Liver (tissue), 9 donors: ENCODE results near the gene MYO15A. TPM values are rescaled to one million over a fixed set of nuclear protein-coding genes. Genes with fewer than 3 reads are reported as not detected.

Source experiments
- DNase-seq: peaks from one replicate; pipeline ENCODE4 v3.0.0-alpha.2; 2017; ENCODE audit warnings: low spot score
- H3K27ac ChIP-seq, 2 donors: one replicate each; pipeline ENCODE4 v1.7.0; 2013; ENCODE audit warnings: inconsistent platforms in 2 of 2, low read length in 2 of 2, control low read depth in 1 of 2, low read depth in 1 of 2, mild to moderate bottlenecking in 1 of 2
- H3K27me3 ChIP-seq, 4 donors: one replicate each; pipeline versions ENCODE4 v1.6.1 to v1.7.0; 2013; ENCODE audit warnings: low read length in 3 of 4, inconsistent platforms in 1 of 4, mild to moderate bottlenecking in 1 of 4, moderate library complexity in 1 of 4; ENCODE audit not compliant: control insufficient read depth in 4 of 4, insufficient read depth in 4 of 4
- H3K36me3 ChIP-seq, 4 donors: one replicate each; pipeline versions ENCODE4 v1.6.1 to v1.7.0; 2013; ENCODE audit warnings: low read length in 3 of 4, mild to moderate bottlenecking in 3 of 4, low read depth in 1 of 4, moderate library complexity in 1 of 4; ENCODE audit not compliant: control insufficient read depth in 4 of 4, insufficient read depth in 3 of 4
- H3K4me1 ChIP-seq, 4 donors: one replicate each; pipeline versions ENCODE4 v1.6.1 to v1.7.0; 2013; ENCODE audit warnings: low read length in 3 of 4, mild to moderate bottlenecking in 3 of 4, moderate library complexity in 1 of 4; ENCODE audit not compliant: control insufficient read depth in 4 of 4, insufficient read depth in 4 of 4
- H3K4me3 ChIP-seq, 3 donors: one replicate each; pipeline versions ENCODE4 v1.6.1 to v1.7.0; 2013; ENCODE audit warnings: low read length in 3 of 3, control low read depth in 1 of 3, low read depth in 1 of 3, mild to moderate bottlenecking in 1 of 3
- H3K9ac ChIP-seq, 2 donors: one replicate each; pipeline ENCODE4 v1.7.0; 2013; ENCODE audit warnings: low read length in 2 of 2, mild to moderate bottlenecking in 2 of 2, moderate library complexity in 2 of 2, control low read depth in 1 of 2, low read depth in 1 of 2
- H3K9me3 ChIP-seq, 4 donors: one replicate each; pipeline versions ENCODE4 v1.6.1 to v1.7.0; 2013; ENCODE audit warnings: low read length in 3 of 4; ENCODE audit not compliant: control insufficient read depth in 4 of 4
- EGR1 ChIP-seq, 2 donors: IDR thresholded peaks; 2 replicates each; pipeline ENCODE4 v1.6.1; 2016 to 2018; ENCODE audit warnings: antibody characterized with exemption in 2 of 2, low read depth in 2 of 2
- FOXA2 ChIP-seq: IDR thresholded peaks from 2 replicates; pipeline ENCODE4 v1.6.1; 2016; ENCODE audit warnings: antibody characterized with exemption
- HNF4A ChIP-seq, 2 donors: conservative IDR thresholded peaks; 2 replicates each; pipeline ENCODE4 v1.6.1; 2016; ENCODE audit warnings: antibody characterized with exemption in 2 of 2, mild to moderate bottlenecking in 2 of 2
- HNF4G ChIP-seq: IDR thresholded peaks from 2 replicates; pipeline ENCODE4 v1.6.1; 2016; ENCODE audit warnings: antibody characterized with exemption
- JUND ChIP-seq, 2 donors: IDR thresholded peaks; 2 replicates each; pipeline ENCODE4 v1.6.1; 2016; ENCODE audit warnings: antibody characterized with exemption in 2 of 2
- MAX ChIP-seq: IDR thresholded peaks from 2 replicates; pipeline ENCODE4 v1.6.1; 2016; ENCODE audit warnings: antibody characterized with exemption
- NR2F2 ChIP-seq: IDR thresholded peaks from 2 replicates; pipeline ENCODE4 v1.6.1; 2016; ENCODE audit warnings: antibody characterized with exemption
- RAD21 ChIP-seq, 2 donors: IDR thresholded peaks; 2 replicates each; pipeline ENCODE4 v1.6.1; 2016; ENCODE audit warnings: antibody characterized with exemption in 2 of 2, mild to moderate bottlenecking in 2 of 2
- RXRA ChIP-seq, 2 donors: IDR thresholded peaks; 2 replicates each; pipeline ENCODE4 v1.6.1; 2017 to 2018; ENCODE audit warnings: antibody characterized with exemption in 2 of 2, mild to moderate bottlenecking in 1 of 2
- SP1 ChIP-seq: IDR thresholded peaks from 2 replicates; pipeline ENCODE4 v1.6.1; 2018; ENCODE audit warnings: antibody characterized with exemption, mild to moderate bottlenecking
- TAF1 ChIP-seq: conservative IDR thresholded peaks from 2 replicates; pipeline ENCODE4 v1.6.1; 2016; ENCODE audit warnings: antibody characterized with exemption, mild to moderate bottlenecking
- YY1 ChIP-seq: IDR thresholded peaks from 2 replicates; pipeline ENCODE4 v1.6.1; 2016; ENCODE audit warnings: antibody characterized with exemption, mild to moderate bottlenecking
- ZBTB33 ChIP-seq: IDR thresholded peaks from 2 replicates; pipeline ENCODE4 v1.6.1; 2016; ENCODE audit warnings: antibody characterized with exemption
- WGBS: extraction: QIAGEN DNeasy Blood & Tissue Kit; methylation state at CpG from one replicate; pipeline ENCODE4 v1.1.7; 2013; 5-methylcytosine and 5-hydroxymethylcytosine counted together
- polyA plus RNA-seq, 2 donors: library from polyadenylated mRNA; stranded (reverse) in 1 of 2; unstranded in 1 of 2; fragments of 200-250 nt in 1 of 2; fragments of >200 nt in 1 of 2; fragmentation: Nextera tagmentation in 1 of 2; extraction: Ambion mirVana in 1 of 2; gene quantifications; one replicate each; pipeline versions ENCODE4 v1.2.1 to v1.2.3, GENCODE V29; 2013 to 2015
- total RNA-seq, 2 donors: library from RNA; depleted of rRNA; stranded (reverse); fragments of >200 nt; gene quantifications; one replicate each; pipeline ENCODE4 v1.2.3, GENCODE V29; 2014
- TF ChIP-seq, protein P1 (sequence below): IDR thresholded peaks from 2 replicates; pipeline ENCODE4 v1.6.1; 2016; ENCODE audit warnings: antibody characterized with exemption
- TF ChIP-seq, protein P2 (sequence below): IDR thresholded peaks from 2 replicates; pipeline ENCODE4 v1.6.1; 2016; ENCODE audit warnings: antibody characterized with exemption, mild to moderate bottlenecking
- TF ChIP-seq, protein P3 (sequence below): fragments of 150-350 bp; IDR thresholded peaks from 2 replicates; pipeline ENCODE4 v1.5.1; 2017; ENCODE audit warnings: improper control_type of control experiment, low read depth, low read length; ENCODE audit not compliant: missing input control
- donor health status: healthy.
- donor health status: healthy.
- donor health status: healthy.
- donor health status: healthy.
- donor health status: healthy.

MYO15A gene
- total and polyA plus RNA-seq, 4 donors = 0.15 to 2.9 (median 0.97) TPM

DNA sequence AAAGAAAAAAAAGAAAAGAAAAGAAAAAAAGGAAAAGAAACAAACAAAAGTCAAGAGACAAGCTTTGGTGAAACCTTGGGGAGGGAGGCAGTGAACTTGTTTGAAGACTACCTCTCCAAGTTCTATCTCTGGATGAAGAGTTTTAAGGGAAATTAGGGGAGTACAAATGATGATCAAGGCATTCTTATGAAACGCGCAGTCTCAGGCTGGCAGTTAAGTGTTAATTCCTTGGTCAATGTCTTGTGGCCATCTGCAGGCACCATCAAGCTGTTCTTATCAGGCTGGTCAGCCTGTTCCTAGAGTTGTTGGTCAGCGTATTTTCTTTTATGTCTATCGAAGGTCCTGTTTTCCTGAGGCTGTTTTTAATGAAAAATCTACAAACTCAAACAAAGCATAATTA lies 29.0 kb upstream of the MYO15A start:
- H3K27ac ChIP-seq = no peak overlapping the region
- DNase-seq = no peak
- TF ChIP-seq HNF4A (conservative IDR thresholded peaks at IDR 0.05) (no peak), TAF1 (no peak), RXRA (IDR thresholded peaks at IDR 0.05) (no peak), ZBTB33 (no peak), RAD21 (IDR thresholded peaks at IDR 0.05) (no peak), NR2F2 (no peak), JUND (IDR thresholded peaks at IDR 0.05) (no peak), SP1 (no peak), FOXA2 (no peak), HNF4G (no peak), YY1 (no peak), MAX (no peak), EGR1 (IDR thresholded peaks at IDR 0.05; ENCODE audit: low read depth in 2 of 2) (no peak)
- TF ChIP-seq, protein P1, sequence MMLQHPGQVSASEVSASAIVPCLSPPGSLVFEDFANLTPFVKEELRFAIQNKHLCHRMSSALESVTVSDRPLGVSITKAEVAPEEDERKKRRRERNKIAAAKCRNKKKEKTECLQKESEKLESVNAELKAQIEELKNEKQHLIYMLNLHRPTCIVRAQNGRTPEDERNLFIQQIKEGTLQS = no peak
- TF ChIP-seq, protein P2, sequence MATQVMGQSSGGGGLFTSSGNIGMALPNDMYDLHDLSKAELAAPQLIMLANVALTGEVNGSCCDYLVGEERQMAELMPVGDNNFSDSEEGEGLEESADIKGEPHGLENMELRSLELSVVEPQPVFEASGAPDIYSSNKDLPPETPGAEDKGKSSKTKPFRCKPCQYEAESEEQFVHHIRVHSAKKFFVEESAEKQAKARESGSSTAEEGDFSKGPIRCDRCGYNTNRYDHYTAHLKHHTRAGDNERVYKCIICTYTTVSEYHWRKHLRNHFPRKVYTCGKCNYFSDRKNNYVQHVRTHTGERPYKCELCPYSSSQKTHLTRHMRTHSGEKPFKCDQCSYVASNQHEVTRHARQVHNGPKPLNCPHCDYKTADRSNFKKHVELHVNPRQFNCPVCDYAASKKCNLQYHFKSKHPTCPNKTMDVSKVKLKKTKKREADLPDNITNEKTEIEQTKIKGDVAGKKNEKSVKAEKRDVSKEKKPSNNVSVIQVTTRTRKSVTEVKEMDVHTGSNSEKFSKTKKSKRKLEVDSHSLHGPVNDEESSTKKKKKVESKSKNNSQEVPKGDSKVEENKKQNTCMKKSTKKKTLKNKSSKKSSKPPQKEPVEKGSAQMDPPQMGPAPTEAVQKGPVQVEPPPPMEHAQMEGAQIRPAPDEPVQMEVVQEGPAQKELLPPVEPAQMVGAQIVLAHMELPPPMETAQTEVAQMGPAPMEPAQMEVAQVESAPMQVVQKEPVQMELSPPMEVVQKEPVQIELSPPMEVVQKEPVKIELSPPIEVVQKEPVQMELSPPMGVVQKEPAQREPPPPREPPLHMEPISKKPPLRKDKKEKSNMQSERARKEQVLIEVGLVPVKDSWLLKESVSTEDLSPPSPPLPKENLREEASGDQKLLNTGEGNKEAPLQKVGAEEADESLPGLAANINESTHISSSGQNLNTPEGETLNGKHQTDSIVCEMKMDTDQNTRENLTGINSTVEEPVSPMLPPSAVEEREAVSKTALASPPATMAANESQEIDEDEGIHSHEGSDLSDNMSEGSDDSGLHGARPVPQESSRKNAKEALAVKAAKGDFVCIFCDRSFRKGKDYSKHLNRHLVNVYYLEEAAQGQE = no peak
- TF ChIP-seq, protein P3, sequence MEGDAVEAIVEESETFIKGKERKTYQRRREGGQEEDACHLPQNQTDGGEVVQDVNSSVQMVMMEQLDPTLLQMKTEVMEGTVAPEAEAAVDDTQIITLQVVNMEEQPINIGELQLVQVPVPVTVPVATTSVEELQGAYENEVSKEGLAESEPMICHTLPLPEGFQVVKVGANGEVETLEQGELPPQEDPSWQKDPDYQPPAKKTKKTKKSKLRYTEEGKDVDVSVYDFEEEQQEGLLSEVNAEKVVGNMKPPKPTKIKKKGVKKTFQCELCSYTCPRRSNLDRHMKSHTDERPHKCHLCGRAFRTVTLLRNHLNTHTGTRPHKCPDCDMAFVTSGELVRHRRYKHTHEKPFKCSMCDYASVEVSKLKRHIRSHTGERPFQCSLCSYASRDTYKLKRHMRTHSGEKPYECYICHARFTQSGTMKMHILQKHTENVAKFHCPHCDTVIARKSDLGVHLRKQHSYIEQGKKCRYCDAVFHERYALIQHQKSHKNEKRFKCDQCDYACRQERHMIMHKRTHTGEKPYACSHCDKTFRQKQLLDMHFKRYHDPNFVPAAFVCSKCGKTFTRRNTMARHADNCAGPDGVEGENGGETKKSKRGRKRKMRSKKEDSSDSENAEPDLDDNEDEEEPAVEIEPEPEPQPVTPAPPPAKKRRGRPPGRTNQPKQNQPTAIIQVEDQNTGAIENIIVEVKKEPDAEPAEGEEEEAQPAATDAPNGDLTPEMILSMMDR = no peak
- 67% methylated on average over 4 of the region's 4 CpGs for WGBS
- H3K27me3 ChIP-seq = no peaks in the 10 kb centered on the region
- no peak overlapping the region for H3K9ac ChIP-seq
- H3K9me3 ChIP-seq = no peaks in the 10 kb centered on the region
- no peak overlapping the region for H3K4me3 ChIP-seq
- no peaks in the 10 kb centered on the region for H3K36me3 ChIP-seq
- no peaks in the 10 kb centered on the region for H3K4me1 ChIP-seq

DNA sequence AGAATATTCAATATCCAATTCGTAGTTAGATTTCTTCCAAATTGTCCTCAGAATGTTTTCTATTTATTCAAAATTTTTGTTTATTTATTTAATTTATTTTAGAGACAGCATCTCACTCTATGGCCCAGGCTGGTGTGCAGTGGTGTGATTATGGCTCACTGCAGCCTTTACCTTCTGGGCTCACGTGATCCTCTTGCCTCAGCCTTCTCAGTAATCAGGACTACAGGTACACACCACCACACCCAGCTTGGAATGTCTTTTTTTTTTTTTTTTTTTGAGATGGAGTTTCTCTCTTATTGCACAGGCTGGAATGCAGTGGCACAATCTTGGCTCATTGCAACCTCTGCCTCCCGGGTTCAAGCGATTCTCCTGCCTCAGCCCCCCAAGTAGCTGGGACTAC lies 24.3 kb upstream of the MYO15A start:
- no peaks in the 10 kb centered on the region for H3K36me3 ChIP-seq
- no peak for TF ChIP-seq EGR1 (IDR thresholded peaks at IDR 0.05; ENCODE audit: low read depth in 2 of 2)
- H3K9me3 ChIP-seq = no peaks in the 10 kb centered on the region
- no peak for DNase-seq
- no peak overlapping the region for H3K9ac ChIP-seq
- H3K4me1 ChIP-seq = peaks cover 3 to 11% (median 9%) of the 10 kb centered on the region in 4 donors
- H3K27me3 ChIP-seq = no peaks in the 10 kb centered on the region
- H3K27ac ChIP-seq = no peak overlapping the region
- 90% methylated on average over 4 of the region's 4 CpGs for WGBS
- H3K4me3 ChIP-seq = no peak overlapping the region
